Measurements from ENCODE around the gene SSPN. TPM values are rescaled to one million over a fixed set of nuclear protein-coding genes. Genes with fewer than 3 reads are reported as not detected.

SSPN gene
- total RNA-seq, 1 experiment from 2014 or later = 3.1 TPM

GRCh38 chr12:26204612-26205289 lies 9.4 kb downstream of the SSPN start:
- no peaks in the 10 kb centered on the region for H3K4me1 Mint-ChIP-seq (ENCODE audit: low read depth, unreplicated experiment)
- no peak for DNase-seq
- no TSS peak for BruUV-seq (replicated peaks)
- ChIA-PET POLR2A (no interaction called here), CTCF (no interaction called here)
- H3K27me3 Mint-ChIP-seq (ENCODE audit: insufficient read depth, unreplicated experiment) = peaks cover 6% of the 10 kb centered on the region
- no peak overlapping the region for H3K4me3 ChIP-seq (ENCODE audit: low read depth, low read length)
- H3K9me3 Mint-ChIP-seq (ENCODE audit: unreplicated experiment) = no peaks in the 10 kb centered on the region
- no peaks in the 10 kb centered on the region for H3K36me3 ChIP-seq (ENCODE audit: control insufficient read depth, insufficient read depth, low read length)
- H3K9me3 ChIP-seq = no peaks in the 10 kb centered on the region
- H3K36me3 Mint-ChIP-seq (ENCODE audit: insufficient read depth, unreplicated experiment) = no peaks in the 10 kb centered on the region
- no peak overlapping the region for H3K4me3 Mint-ChIP-seq (ENCODE audit: unreplicated experiment)
- H3K27me3 ChIP-seq (replicated peaks; ENCODE audit: control insufficient read depth, insufficient read depth, low read length) = no peaks in the 10 kb centered on the region
- no peak overlapping the region for H3K27ac Mint-ChIP-seq (ENCODE audit: unreplicated experiment)
- intact Hi-C loops (cut with micrococcal nuclease; ENCODE audit: unreplicated experiment) = no loop called here
- TF ChIP-seq CTCF (IDR thresholded peaks at IDR 0.05; ENCODE audit: insufficient read depth in 1 of 2, low read depth in 1 of 2, low read length in 1 of 2, severe bottlenecking in 1 of 2, unreplicated experiment in 1 of 2) = no peak
- no peaks in the 10 kb centered on the region for H3K4me1 ChIP-seq

GRCh38 chr12:26205298-26205697 lies 9.9 kb downstream of the SSPN start:
- no peaks in the 10 kb centered on the region for H3K4me1 Mint-ChIP-seq (ENCODE audit: low read depth, unreplicated experiment)
- no peak for TF ChIP-seq CTCF (IDR thresholded peaks at IDR 0.05; ENCODE audit: insufficient read depth in 1 of 2, low read depth in 1 of 2, low read length in 1 of 2, severe bottlenecking in 1 of 2, unreplicated experiment in 1 of 2)
- no peak overlapping the region for H3K27ac Mint-ChIP-seq (ENCODE audit: unreplicated experiment)
- BruUV-seq (replicated peaks) = no TSS peak
- Histone ChIP-seq H3K4me3 (ENCODE audit: low read depth, low read length) (no peak overlapping the region), H3K4me1 (no peaks in the 10 kb centered on the region), H3K27me3 (replicated peaks; ENCODE audit: control insufficient read depth, insufficient read depth, low read length) (no peaks in the 10 kb centered on the region), H3K36me3 (ENCODE audit: control insufficient read depth, insufficient read depth, low read length) (no peaks in the 10 kb centered on the region), H3K9me3 (no peaks in the 10 kb centered on the region)
- ChIA-PET POLR2A (no interaction called here), CTCF (no interaction called here)
- H3K9me3 Mint-ChIP-seq (ENCODE audit: unreplicated experiment) = no peaks in the 10 kb centered on the region
- DNase-seq = no peak
- intact Hi-C loops (cut with micrococcal nuclease; ENCODE audit: unreplicated experiment) = no loop called here
- no peak overlapping the region for H3K4me3 Mint-ChIP-seq (ENCODE audit: unreplicated experiment)
- H3K36me3 Mint-ChIP-seq (ENCODE audit: insufficient read depth, unreplicated experiment) = no peaks in the 10 kb centered on the region
- H3K27me3 Mint-ChIP-seq (ENCODE audit: insufficient read depth, unreplicated experiment) = peaks cover 6% of the 10 kb centered on the region

GRCh38 chr12:26205941-26206340 lies 10.6 kb downstream of the SSPN start:
- no peak overlapping the region for H3K27ac Mint-ChIP-seq (ENCODE audit: unreplicated experiment)
- no peaks in the 10 kb centered on the region for H3K36me3 Mint-ChIP-seq (ENCODE audit: insufficient read depth, unreplicated experiment)
- BruUV-seq (replicated peaks) = no TSS peak
- no peak overlapping the region for H3K4me3 Mint-ChIP-seq (ENCODE audit: unreplicated experiment)
- Histone ChIP-seq H3K9me3 (no peaks in the 10 kb centered on the region), H3K4me1 (no peaks in the 10 kb centered on the region), H3K36me3 (ENCODE audit: control insufficient read depth, insufficient read depth, low read length) (no peaks in the 10 kb centered on the region), H3K4me3 (ENCODE audit: low read depth, low read length) (no peak overlapping the region), H3K27me3 (replicated peaks; ENCODE audit: control insufficient read depth, insufficient read depth, low read length) (no peaks in the 10 kb centered on the region)
- no peaks in the 10 kb centered on the region for H3K9me3 Mint-ChIP-seq (ENCODE audit: unreplicated experiment)
- peaks cover 11% of the 10 kb centered on the region for H3K27me3 Mint-ChIP-seq (ENCODE audit: insufficient read depth, unreplicated experiment)
- H3K4me1 Mint-ChIP-seq (ENCODE audit: low read depth, unreplicated experiment) = no peaks in the 10 kb centered on the region
- no peak for DNase-seq
- ChIA-PET CTCF (no interaction called here), POLR2A (no interaction called here)
- intact Hi-C loops (cut with micrococcal nuclease; ENCODE audit: unreplicated experiment) = no loop called here
- no peak for TF ChIP-seq CTCF (IDR thresholded peaks at IDR 0.05; ENCODE audit: insufficient read depth in 1 of 2, low read depth in 1 of 2, low read length in 1 of 2, severe bottlenecking in 1 of 2, unreplicated experiment in 1 of 2)

All from Caco-2 (cell line).